K562 (cell line): Measurements from ENCODE around the gene ITPRIPL2. TPM values are rescaled to one million over a fixed set of nuclear protein-coding genes. Genes with fewer than 3 reads are reported as not detected.

Experiments
- ELF4 ChIP-seq: fragments of 450-650 bp; formaldehyde crosslinking; IDR thresholded peaks from 2 replicates; pipeline ENCODE4 v1.4.0; 2022; ENCODE audit warnings: missing genetic modification characterization
- KAT7 ChIP-seq: sonication (generic); formaldehyde crosslinking; IDR thresholded peaks from 2 replicates; pipeline ENCODE4 v1.8.0; 2022; ENCODE audit warnings: missing genetic modification reagents, mild to moderate bottlenecking, borderline replicate concordance
- KLF6 ChIP-seq: fragments of 250-450 bp; sonication (Bioruptor Pico); IDR thresholded peaks from 2 replicates; pipeline ENCODE4 v1.4.0; 2020; ENCODE audit warnings: mild to moderate bottlenecking, moderate library complexity, borderline replicate concordance
- MAZ ChIP-seq, 2 experiments: fragments of 450-650 bp in 1 of 2; sonication (generic) in 1 of 2; formaldehyde crosslinking; IDR thresholded peaks in 1 of 2; conservative IDR thresholded peaks in 1 of 2; 2 replicates each; pipeline versions ENCODE4 v1.4.0 to v1.5.0; 2020; ENCODE audit warnings: mild to moderate bottlenecking in 1 of 2, missing genetic modification reagents in 1 of 2
- MCM2 ChIP-seq: fragments of 450-650 bp; IDR thresholded peaks from 2 replicates; pipeline ENCODE4 v1.6.1; 2017; ENCODE audit warnings: low read depth, mild to moderate bottlenecking
- NCOA2 ChIP-seq, 2 experiments: fragments of 450-650 bp; IDR thresholded peaks; 2 replicates each; pipeline ENCODE4 v1.6.1; 2018; ENCODE audit warnings: mild to moderate bottlenecking in 2 of 2, moderate library complexity in 1 of 2; ENCODE audit not compliant: partially characterized antibody in 2 of 2
- NFYB ChIP-seq: IDR thresholded peaks from 2 replicates; pipeline ENCODE4 v1.6.1; 2011; ENCODE audit warnings: mild to moderate bottlenecking, moderate library complexity; ENCODE audit not compliant: insufficient read length; ENCODE audit errors: extremely low read depth
- PYGO2 ChIP-seq: fragments of 450-650 bp; IDR thresholded peaks from 2 replicates; pipeline ENCODE4 v1.6.1; 2016; ENCODE audit warnings: mild to moderate bottlenecking, missing genetic modification characterization, moderate library complexity, missing compliant biosample characterization
- TEAD1 ChIP-seq, 2 experiments: fragments of 450-650 bp in 1 of 2; sonication (generic) in 1 of 2; formaldehyde crosslinking; IDR thresholded peaks; 2 replicates each; pipeline versions ENCODE4 v1.4.0 to v1.8.0; 2020 to 2022; ENCODE audit warnings: mild to moderate bottlenecking in 2 of 2, missing genetic modification reagents in 1 of 2
- TFAM ChIP-seq: fragments of 250-450 bp; sonication (Bioruptor Pico); conservative IDR thresholded peaks from 2 replicates; pipeline ENCODE4 v1.5.0; 2021; ENCODE audit warnings: mild to moderate bottlenecking, moderate library complexity
- XRCC5 ChIP-seq: fragments of 200-400 bp; formaldehyde crosslinking; IDR thresholded peaks from 2 replicates; pipeline ENCODE4 v1.6.1; 2017; ENCODE audit warnings: low read depth, mild to moderate bottlenecking, low read length
- ZNF232 ChIP-seq: sonication (generic); formaldehyde crosslinking; IDR thresholded peaks from 2 replicates; pipeline ENCODE4 v1.8.0; 2022; ENCODE audit warnings: mild to moderate bottlenecking, missing genetic modification reagents
- ZNF57 ChIP-seq: fragments of 450-650 bp; formaldehyde crosslinking; IDR thresholded peaks from 2 replicates; pipeline ENCODE4 v1.4.0; 2020; ENCODE audit warnings: mild to moderate bottlenecking, moderate library complexity
- ZNF589 ChIP-seq: fragments of 200-800 bp; sonication (Bioruptor generic); IDR thresholded peaks from 2 replicates; pipeline ENCODE4 v1.6.1; 2016; ENCODE audit warnings: low read depth, missing genetic modification characterization, missing compliant biosample characterization
- polyA plus RNA-seq, 8 experiments: library from polyadenylated mRNA; depleted of rRNA in 4 of 8; stranded (reverse) in 5 of 8; unstranded in 3 of 8; fragments of >200 nt; fragmentation: Nextera tagmentation in 2 of 8; fragmentation: Illumina TruSeq in 1 of 8; extraction: Ambion mirVana in 2 of 8; extraction: Trizol in 1 of 8; gene quantifications; 2 replicates each; pipeline versions ENCODE4 v1.2.1 to v1.2.3, GENCODE V29; 2011 to 2014; ENCODE audit warnings: inconsistent platforms in 1 of 8, missing spikeins in 1 of 8
- total RNA-seq, 7 experiments: library from RNA; depleted of rRNA in 6 of 7; stranded (reverse); fragments of >200 nt in 6 of 7; fragmentation: Illumina TruSeq in 2 of 7; extraction: Trizol in 2 of 7; gene quantifications; 2 replicates each; pipeline versions ENCODE4 v1.2.1 to v1.2.3, GENCODE V29; 2011 to 2021; ENCODE audit warnings: low replicate concordance in 1 of 7
- TF ChIP-seq, protein P1 (sequence below): fragments of 450-650 bp; IDR thresholded peaks from 2 replicates; pipeline ENCODE4 v1.6.1; 2016; ENCODE audit warnings: missing biosample characterization, missing genetic modification characterization
- TF ChIP-seq, protein P2 (sequence below): fragments of 450-650 bp; IDR thresholded peaks from 2 replicates; pipeline ENCODE4 v1.6.1; 2016; ENCODE audit warnings: antibody characterized with exemption
- TF ChIP-seq, protein P3 (sequence below), 3 experiments: IDR thresholded peaks in 2 of 3; conservative IDR thresholded peaks in 1 of 3; 2 replicates each; pipeline ENCODE4 v1.5.1; 2011 to 2012; ENCODE audit warnings: low read length in 3 of 3, mild to moderate bottlenecking in 3 of 3, control low read depth in 2 of 3, improper control_type of control experiment in 1 of 3, inconsistent platforms in 1 of 3, low read depth in 1 of 3, mixed read lengths in 1 of 3, moderate library complexity in 1 of 3; ENCODE audit not compliant: insufficient read depth in 2 of 3
- TF ChIP-seq, protein P4 (sequence below): fragments of 150-350 bp; IDR thresholded peaks from 2 replicates; pipeline ENCODE4 v1.6.1; 2014; ENCODE audit warnings: low read depth, mild to moderate bottlenecking, low read length, borderline replicate concordance

The ITPRIPL2 gene
- total and polyA plus RNA-seq, 9 of the 15 experiments (the other 6 are each of a cell fraction or from before 2014, with no cell fraction given) = 0.04 to 2.2 (median 0.58) TPM

DNA sequence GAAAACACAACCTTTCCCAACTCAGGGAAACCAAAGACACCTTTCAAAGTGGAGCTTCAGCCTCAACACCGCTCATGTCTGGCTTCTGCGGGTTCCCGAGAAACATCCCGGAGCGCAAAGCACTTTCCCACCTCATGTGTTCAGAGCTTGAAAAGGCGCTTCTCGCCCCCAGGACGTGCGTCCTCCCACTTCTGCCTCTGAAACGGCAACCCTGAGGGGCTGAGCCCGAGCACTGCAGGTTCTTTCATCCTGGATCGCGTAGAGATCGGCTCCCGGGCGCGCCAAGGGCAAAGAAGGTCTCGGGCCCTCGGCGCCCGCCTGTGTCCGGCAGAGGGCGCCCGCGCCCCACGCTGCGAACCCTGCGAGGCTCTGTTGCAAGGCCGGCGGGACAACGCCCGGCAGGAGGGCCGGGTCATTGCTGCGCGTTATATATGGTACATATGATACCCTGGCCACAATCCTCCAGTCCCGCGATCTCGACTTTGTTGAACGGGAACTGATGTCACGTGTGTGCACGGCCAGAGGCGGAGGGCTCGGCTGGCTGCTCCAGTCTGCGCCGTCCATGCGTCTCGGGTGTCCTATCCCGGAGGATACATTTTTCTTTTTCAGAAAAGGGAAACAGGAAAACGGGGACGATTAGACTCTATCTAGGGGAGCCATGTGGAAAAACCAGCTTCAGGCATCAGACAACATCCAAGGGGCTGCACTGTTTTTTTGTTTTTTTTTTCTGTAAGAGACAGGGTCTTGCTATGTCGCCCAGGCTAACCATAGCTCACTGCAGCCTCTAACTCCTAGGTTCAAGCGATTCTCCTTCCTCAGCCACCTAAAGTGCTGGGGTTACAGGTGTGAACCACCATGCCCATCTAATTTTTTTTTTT lies 27.2 kb upstream of the ITPRIPL2 start (continued):
- TF ChIP-seq NCOA2 (IDR thresholded peaks at IDR 0.05; ENCODE audit: partially characterized antibody in 2 of 2) (no peak), MAZ (CRISPR knock-in tag; conservative IDR thresholded peaks at IDR 0.05 in 1 of 2, IDR thresholded peaks at IDR 0.05 in 1 of 2) (peak; percentile 36 to 52; a peak in 3 of 4 replicates), TEAD1 (CRISPR knock-in tag; IDR thresholded peaks at IDR 0.05) (peak in 1 of 2 experiments; percentile 60; a peak in 1 of 4 replicates), ELF4 (no peak), KLF6 (CRISPR knock-in tag) (no peak), ZNF57 (CRISPR knock-in tag) (peak; percentile 47; the same call in 1 of the 2 replicates), MCM2 (no peak), PYGO2 (no peak), NFYB (no peak), XRCC5 (peak; percentile 72; the same call in 1 of the 2 replicates), TFAM (CRISPR knock-in tag) (no peak), ZNF589 (no peak), KAT7 (CRISPR knock-in tag) (no peak), ZNF232 (CRISPR knock-in tag) (no peak)
- TF ChIP-seq, protein P1, sequence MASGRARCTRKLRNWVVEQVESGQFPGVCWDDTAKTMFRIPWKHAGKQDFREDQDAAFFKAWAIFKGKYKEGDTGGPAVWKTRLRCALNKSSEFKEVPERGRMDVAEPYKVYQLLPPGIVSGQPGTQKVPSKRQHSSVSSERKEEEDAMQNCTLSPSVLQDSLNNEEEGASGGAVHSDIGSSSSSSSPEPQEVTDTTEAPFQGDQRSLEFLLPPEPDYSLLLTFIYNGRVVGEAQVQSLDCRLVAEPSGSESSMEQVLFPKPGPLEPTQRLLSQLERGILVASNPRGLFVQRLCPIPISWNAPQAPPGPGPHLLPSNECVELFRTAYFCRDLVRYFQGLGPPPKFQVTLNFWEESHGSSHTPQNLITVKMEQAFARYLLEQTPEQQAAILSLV = no peak
- TF ChIP-seq, protein P2, sequence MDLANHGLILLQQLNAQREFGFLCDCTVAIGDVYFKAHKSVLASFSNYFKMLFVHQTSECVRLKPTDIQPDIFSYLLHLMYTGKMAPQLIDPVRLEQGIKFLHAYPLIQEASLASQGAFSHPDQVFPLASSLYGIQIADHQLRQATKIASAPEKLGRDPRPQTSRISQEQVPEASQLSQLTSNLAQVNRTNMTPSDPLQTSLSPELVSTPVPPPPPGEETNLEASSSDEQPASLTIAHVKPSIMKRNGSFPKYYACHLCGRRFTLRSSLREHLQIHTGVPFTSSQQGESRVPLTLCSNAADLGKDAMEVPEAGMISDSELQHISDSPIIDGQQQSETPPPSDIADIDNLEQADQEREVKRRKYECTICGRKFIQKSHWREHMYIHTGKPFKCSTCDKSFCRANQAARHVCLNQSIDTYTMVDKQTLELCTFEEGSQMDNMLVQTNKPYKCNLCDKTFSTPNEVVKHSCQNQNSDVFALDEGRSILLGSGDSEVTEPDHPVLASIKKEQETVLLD = no peak
- TF ChIP-seq, protein P3, sequence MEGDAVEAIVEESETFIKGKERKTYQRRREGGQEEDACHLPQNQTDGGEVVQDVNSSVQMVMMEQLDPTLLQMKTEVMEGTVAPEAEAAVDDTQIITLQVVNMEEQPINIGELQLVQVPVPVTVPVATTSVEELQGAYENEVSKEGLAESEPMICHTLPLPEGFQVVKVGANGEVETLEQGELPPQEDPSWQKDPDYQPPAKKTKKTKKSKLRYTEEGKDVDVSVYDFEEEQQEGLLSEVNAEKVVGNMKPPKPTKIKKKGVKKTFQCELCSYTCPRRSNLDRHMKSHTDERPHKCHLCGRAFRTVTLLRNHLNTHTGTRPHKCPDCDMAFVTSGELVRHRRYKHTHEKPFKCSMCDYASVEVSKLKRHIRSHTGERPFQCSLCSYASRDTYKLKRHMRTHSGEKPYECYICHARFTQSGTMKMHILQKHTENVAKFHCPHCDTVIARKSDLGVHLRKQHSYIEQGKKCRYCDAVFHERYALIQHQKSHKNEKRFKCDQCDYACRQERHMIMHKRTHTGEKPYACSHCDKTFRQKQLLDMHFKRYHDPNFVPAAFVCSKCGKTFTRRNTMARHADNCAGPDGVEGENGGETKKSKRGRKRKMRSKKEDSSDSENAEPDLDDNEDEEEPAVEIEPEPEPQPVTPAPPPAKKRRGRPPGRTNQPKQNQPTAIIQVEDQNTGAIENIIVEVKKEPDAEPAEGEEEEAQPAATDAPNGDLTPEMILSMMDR (IDR thresholded peaks at IDR 0.05 in 2 of 3, conservative IDR thresholded peaks at IDR 0.05 in 1 of 3; ENCODE audit: insufficient read depth in 2 of 3, low read depth in 1 of 3, low read length in 3 of 3) = peak; percentile 96 to 97 (median 96)
- TF ChIP-seq, protein P4, sequence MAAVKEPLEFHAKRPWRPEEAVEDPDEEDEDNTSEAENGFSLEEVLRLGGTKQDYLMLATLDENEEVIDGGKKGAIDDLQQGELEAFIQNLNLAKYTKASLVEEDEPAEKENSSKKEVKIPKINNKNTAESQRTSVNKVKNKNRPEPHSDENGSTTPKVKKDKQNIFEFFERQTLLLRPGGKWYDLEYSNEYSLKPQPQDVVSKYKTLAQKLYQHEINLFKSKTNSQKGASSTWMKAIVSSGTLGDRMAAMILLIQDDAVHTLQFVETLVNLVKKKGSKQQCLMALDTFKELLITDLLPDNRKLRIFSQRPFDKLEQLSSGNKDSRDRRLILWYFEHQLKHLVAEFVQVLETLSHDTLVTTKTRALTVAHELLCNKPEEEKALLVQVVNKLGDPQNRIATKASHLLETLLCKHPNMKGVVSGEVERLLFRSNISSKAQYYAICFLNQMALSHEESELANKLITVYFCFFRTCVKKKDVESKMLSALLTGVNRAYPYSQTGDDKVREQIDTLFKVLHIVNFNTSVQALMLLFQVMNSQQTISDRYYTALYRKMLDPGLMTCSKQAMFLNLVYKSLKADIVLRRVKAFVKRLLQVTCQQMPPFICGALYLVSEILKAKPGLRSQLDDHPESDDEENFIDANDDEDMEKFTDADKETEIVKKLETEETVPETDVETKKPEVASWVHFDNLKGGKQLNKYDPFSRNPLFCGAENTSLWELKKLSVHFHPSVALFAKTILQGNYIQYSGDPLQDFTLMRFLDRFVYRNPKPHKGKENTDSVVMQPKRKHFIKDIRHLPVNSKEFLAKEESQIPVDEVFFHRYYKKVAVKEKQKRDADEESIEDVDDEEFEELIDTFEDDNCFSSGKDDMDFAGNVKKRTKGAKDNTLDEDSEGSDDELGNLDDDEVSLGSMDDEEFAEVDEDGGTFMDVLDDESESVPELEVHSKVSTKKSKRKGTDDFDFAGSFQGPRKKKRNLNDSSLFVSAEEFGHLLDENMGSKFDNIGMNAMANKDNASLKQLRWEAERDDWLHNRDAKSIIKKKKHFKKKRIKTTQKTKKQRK = no peak
